DMS153 (cell line): ENCODE measurements around the gene GNL3.
A peak's percentile ranks its signal among the peaks of the same experiment; 100 is the strongest.
"Not testable (repeated sequence)": the region's sequence is repeated elsewhere in the genome, so short reads cannot be mapped to it uniquely, and the experiment has no call there.

Experiments
- DNase-seq: peaks from one replicate; lab custom pipeline; 2025; lab: John Stamatoyannopoulos, UW

GNL3 gene, protein sequence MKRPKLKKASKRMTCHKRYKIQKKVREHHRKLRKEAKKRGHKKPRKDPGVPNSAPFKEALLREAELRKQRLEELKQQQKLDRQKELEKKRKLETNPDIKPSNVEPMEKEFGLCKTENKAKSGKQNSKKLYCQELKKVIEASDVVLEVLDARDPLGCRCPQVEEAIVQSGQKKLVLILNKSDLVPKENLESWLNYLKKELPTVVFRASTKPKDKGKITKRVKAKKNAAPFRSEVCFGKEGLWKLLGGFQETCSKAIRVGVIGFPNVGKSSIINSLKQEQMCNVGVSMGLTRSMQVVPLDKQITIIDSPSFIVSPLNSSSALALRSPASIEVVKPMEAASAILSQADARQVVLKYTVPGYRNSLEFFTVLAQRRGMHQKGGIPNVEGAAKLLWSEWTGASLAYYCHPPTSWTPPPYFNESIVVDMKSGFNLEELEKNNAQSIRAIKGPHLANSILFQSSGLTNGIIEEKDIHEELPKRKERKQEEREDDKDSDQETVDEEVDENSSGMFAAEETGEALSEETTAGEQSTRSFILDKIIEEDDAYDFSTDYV

GRCh38 chr3:52685709-52686691, at the start of gene GNL3, which contains the start of gene PBRM1:
TSS of gene GNL3 (plus strand) at chr3:52686032. CDS start at chr3:52686093, 61 bp downstream.
TSS of gene PBRM1 (minus strand) at chr3:52685913.
- DNase-seq = peak; percentile 75

- DNase-seq = no peak
These were observed 49.2 kb upstream of the GNL3 start for GRCh38 chr3:52636673-52637072.

DNA sequence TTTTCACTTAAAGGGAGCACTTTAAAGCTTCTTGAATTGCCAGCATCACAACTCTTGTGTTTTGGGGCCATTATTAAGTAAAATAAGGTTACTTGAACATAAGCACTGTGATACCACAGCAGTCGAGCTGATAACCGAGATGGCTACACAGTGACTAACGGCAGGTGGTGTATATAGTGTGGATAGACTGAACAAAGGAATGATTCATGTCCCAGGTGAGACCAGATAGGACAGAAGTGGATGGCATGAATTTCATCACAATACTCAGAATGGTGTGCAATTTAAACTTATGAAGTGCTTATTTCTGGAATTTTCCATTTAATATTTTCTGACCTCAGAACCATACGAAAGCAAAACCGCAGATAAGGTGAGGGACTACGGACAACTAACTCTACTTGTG, 40.3 kb upstream of the GNL3 start:
- DNase-seq = no peak

GRCh38 chr3:52649461-52650210, 36.2 kb upstream of the GNL3 start:
- DNase-seq = no peak

DNA sequence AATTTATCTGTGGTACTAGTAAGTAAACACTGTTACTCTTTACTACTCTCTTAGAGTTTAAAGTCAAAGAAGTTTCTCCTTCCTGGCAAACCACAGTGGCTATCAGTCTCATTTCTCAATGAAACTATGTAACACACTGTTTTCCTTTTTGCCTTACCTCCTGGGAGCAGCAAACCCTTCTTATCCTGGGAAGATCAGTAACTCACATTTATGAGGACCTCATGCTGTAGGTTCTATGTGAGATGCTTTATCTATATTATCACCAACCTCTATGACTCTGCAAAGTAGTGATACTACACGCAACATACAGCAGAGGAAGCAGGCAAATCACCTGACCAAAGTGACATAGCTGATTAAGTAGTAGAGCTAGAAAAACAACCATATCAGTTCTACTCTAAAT, 35.4 kb upstream of the GNL3 start:
- no peak for DNase-seq

DNA sequence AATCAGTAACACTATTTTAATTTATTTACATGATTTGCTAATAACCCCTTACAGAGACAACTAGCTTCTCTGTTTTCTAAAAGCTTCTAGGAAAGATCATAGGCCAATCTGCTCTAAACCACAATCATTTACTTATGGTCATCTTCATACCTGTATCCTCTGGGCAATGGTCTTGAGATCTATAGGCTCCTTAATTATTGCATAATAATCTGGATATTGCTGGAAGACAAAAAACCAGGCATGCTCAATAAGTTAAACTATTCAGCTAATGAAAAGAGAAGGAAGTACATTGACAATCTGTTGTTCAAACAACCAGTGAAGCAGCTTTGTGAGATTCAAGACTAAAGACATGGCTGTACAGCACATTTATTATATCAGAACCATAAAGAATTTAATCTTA, 34.2 kb upstream of the GNL3 start:
- no peak for DNase-seq

DNA sequence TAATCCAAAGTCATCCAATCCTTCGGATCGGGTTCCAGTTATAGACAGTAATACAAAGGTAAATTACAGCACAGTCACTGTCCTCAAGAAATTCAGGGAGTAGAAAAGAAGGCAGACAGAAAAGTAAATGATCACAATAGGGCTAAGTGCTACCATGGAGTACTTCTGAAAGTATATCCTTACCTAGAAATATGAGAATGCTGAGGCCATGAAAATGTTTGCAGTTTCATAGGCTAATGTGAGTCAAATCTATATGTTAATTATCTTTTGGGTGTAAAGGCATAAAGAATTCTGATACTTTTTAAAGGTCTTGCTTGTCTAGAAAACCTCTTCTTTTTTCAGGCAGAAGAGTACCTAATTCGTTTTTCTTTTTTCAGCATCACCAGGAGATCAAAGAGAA, 29.9 kb upstream of the GNL3 start:
- no peak for DNase-seq

- no peak for DNase-seq
These were observed 25.8 kb upstream of the GNL3 start for GRCh38 chr3:52660046-52660445.

- DNase-seq = no peak
These were observed 22.7 kb upstream of the GNL3 start for GRCh38 chr3:52663098-52663497.

DNA sequence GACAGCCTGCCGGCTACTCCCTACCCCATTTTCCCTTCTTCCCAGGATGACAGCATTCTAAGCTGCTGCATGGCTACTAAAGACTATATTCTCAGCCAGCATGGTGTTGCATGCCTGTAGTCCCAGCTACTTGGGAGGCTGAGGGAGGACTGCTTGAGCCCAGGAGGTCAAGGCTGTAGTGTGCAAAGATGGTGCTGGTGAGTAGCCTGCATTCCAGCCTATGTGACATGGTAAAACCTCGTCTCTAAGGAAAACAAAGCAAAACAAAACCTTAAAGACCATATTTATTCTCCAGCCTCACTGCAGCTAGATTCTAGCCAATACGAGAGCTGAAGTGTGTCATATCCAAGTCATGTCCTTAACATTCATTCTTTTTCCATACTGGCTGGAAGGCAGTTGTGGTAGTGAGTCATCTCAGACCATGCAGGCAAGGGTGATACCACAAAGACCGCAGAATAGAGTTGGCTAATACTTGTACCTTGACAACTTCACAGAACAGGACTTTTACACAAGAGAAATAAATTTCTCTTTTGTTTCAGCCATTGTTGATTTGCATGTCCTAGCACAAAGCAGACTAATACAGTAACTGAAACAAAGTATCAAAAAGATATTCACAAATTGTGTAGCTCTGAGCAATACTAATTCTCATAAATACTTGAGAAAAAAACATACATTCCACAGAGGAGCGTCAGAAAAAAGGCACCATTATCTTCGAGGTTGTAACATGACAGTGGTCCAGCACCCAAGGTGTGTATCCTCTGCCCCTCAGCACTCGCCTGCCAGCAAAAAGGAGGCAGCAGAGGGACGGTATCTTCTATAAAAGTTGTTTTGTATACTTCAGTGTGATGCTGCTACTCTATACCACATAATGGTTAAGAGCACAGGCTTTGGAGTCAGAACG, 15.0 kb upstream of the GNL3 start:
- no peak for DNase-seq

DNA sequence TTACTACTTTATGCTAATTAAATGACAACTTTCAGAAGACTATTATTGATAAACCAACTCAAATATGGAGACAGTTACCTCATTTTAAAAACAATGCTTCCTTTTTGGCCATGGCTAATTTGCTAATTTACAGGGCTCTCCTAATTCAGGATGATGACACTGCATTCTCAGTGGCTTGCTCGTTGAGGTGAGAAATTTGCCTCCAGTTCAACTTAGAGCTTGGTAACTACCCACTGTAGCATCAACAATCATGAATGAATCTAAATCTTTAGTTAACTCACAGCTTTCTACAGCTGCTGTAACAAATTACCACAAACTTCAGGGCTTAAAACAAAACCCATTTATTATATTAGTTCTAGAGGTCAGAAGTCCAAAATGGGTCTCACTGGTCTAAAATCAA, 14.2 kb upstream of the GNL3 start:
- no peak for DNase-seq

GRCh38 chr3:52676201-52676600, 9.6 kb upstream of the GNL3 start:
- not testable (repeated sequence) for DNase-seq

GRCh38 chr3:52678265-52679198, 7.3 kb upstream of the GNL3 start:
- no peak for DNase-seq

GRCh38 chr3:52679199-52679538, 6.7 kb upstream of the GNL3 start:
- no peak for DNase-seq

GRCh38 chr3:52679811-52680210, 6.0 kb upstream of the GNL3 start:
- no peak for DNase-seq

DNA sequence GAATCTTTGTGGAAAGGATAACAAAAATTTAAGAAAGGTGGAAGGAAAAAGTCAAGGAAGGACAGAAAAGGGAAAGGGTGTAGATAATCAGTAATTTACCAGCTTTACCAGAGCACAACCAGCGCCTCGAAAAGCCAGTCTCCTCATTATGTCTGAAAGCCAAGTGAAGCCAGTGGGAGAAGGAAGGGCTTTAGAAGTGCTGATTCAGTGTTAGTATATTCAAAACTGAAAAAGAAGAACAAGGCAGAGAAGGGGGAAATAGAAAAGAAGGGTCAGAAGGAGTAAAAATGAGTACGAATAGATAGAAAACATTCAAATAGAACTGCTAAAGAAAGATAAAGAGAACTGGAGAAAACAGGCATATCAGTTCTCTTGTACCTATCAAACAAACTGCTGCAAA, 4.2 kb upstream of the GNL3 start:
- DNase-seq = no peak

DNA sequence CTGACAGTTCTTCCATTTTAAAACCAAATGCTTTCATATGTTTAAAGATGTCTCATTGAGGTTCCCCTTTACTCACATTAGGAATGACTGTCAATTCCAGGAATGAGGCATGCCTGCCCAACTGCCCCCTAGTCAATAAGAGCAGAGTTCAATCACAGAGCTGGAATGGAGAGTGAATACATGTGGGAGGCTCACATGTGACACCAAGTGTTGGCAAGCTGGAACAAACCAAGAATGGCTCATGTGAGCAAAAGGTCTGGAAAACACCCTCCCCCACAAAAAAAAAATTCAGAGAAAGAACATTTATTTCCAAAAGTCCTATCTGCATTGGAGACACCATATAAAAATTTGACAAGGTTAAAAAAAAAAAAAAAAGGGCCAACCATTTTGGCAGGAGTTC, 3.8 kb upstream of the GNL3 start:
- DNase-seq = no peak

DNA sequence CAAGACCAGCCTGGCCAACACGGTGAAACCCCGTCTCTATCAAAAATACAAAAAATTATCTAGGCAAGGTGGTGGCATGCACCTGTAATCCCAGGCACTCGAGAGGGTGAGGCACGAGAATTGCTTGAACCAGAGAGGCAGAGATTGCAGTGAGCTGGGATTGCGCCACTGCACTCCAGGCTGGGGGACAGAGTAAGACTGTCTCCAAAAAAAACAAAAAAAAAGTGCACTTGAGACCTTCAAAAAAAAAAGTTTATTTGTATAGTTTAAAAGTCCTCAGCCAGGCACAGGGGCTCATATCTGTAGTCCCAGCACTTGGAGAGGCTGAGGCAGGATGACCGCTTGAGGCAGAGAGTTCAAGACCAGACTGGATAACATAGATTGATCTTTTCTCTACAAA, 2.2 kb upstream of the GNL3 start:
- DNase-seq = no peak

- no peak for DNase-seq
These were observed 1.6 kb upstream of the GNL3 start for GRCh38 chr3:52684184-52684583.

DNA sequence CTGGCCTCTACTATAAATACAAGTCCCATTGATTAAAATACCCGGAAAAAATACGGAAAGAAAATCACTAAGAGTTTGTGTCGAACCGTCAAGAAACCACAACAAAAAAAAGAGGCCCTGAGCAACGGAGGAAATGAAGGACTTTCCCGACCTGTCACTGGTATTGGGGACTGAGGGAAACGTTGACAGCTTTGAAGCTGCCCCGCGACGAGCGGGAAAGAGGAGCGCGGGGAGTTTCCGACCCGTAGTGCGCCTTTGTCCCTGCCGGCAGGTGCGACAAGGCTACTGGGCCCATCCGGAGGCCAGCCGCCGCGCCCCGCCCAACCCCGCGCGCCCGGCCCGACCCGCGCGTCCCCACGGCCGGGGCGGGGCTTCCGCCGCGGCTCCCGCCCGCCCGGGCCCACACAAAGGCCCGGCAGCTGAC, 535 bp upstream of the GNL3 start:
- DNase-seq = peak; percentile 27
